H1 (cell line): ENCODE measurements around the gene NKX2-4. TPM values are rescaled to one million over a fixed set of nuclear protein-coding genes. Genes with fewer than 3 reads are reported as not detected.

Source experiments
- CHD2 ChIP-seq: IDR thresholded peaks from 2 replicates; pipeline ENCODE4 v1.6.1; 2012; ENCODE audit warnings: low read length, improper control_type of control experiment
- HDAC2 ChIP-seq, 2 experiments: fragments of 300-600 bp in 1 of 2; sonication (generic) in 1 of 2; IDR thresholded peaks; 2 replicates each; pipeline ENCODE4 v1.6.1; 2011 to 2012; ENCODE audit warnings: low read depth in 2 of 2, low read length in 2 of 2, mild to moderate bottlenecking in 2 of 2, moderate library complexity in 2 of 2, borderline replicate concordance in 1 of 2, inconsistent platforms in 1 of 2
- KDM4A ChIP-seq: IDR thresholded peaks from one replicate; pipeline ENCODE4 v1.7.1; 2012; ENCODE audit warnings: low read depth, mild to moderate bottlenecking, moderate library complexity, low read length, inconsistent platforms; ENCODE audit not compliant: severe bottlenecking
- SP4 ChIP-seq: IDR thresholded peaks from 2 replicates; pipeline ENCODE4 v1.6.1; 2012; ENCODE audit warnings: low read length, inconsistent platforms
- SUZ12 ChIP-seq: fragments of 200-600 bp; sonication (generic); IDR thresholded peaks from 2 replicates; pipeline ENCODE4 v1.6.1; 2012; ENCODE audit warnings: mild to moderate bottlenecking, inconsistent platforms, low read length, moderate library complexity, mixed read lengths
- TBP ChIP-seq: IDR thresholded peaks from 2 replicates; pipeline ENCODE4 v1.6.1; 2011; ENCODE audit warnings: low read depth, low read length, improper control_type of control experiment
- TEAD4 ChIP-seq: IDR thresholded peaks from 2 replicates; pipeline ENCODE4 v1.6.1; 2012; ENCODE audit warnings: low read depth, low read length, inconsistent platforms, mixed read lengths
- polyA plus RNA-seq, 7 experiments: library from polyadenylated mRNA; depleted of rRNA in 3 of 7; stranded (reverse) in 5 of 7; unstranded in 2 of 7; fragments of >200 nt in 5 of 7; fragments of 200-250 nt in 2 of 7; gene quantifications; 1 replicate in 5 of 7; 2 replicates in 1 of 7; 4 replicates in 1 of 7; pipeline versions ENCODE4 v1.2.1 to v1.2.3, GENCODE V29; 2011 to 2013; ENCODE audit warnings: missing spikeins in 2 of 7, mixed read lengths in 2 of 7
- total RNA-seq: library from RNA; stranded (reverse); fragmentation: NEBNext Ultra II Directional; extraction: Animal tissue kit (Norgen Biotek cat#: 25700); gene quantifications from 2 replicates; pipeline ENCODE4 v1.2.1, GENCODE V29; 2021
- TF ChIP-seq, protein P1 (sequence below): fragments of 300-600 bp; sonication (generic); IDR thresholded peaks from 2 replicates; pipeline ENCODE4 v1.7.1; 2012; ENCODE audit warnings: low read length, moderate library complexity, mild to moderate bottlenecking, inconsistent platforms; ENCODE audit not compliant: insufficient replicate concordance
- TF ChIP-seq, protein P2 (sequence below): IDR thresholded peaks from 2 replicates; pipeline ENCODE4 v1.6.1; 2011; ENCODE audit warnings: low read length, improper control_type of control experiment
- TF ChIP-seq, protein P3 (sequence below): IDR thresholded peaks from 2 replicates; pipeline ENCODE4 v1.6.1; 2011; ENCODE audit warnings: low read depth, mild to moderate bottlenecking, low read length; ENCODE audit not compliant: insufficient read depth

The NKX2-4 gene
- total and polyA plus RNA-seq, 2 of the 8 experiments (the other 6 are each of a cell fraction or from before 2014, with no cell fraction given), result 0.12 to 0.37 TPM

DNA sequence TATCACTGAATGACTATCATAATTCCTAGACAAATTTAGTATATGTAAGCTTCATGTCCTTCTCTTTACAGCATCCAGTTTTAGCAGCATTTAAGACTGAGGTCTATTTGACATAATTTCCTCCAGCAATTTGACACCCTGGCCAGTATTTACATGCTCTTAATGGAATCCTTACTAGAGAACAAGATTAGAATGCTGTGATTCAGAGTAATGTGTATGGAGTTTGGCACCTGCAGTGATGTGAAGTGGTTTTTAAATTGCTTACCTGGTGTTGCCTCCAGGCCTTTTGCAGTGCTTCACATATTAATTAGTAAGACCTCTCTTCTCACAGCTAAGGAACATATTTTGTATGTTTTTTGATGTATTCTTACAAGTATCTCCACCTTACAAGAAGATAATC is 9.8 kb downstream of the NKX2-4 start (continued):
- TF ChIP-seq, protein P1, sequence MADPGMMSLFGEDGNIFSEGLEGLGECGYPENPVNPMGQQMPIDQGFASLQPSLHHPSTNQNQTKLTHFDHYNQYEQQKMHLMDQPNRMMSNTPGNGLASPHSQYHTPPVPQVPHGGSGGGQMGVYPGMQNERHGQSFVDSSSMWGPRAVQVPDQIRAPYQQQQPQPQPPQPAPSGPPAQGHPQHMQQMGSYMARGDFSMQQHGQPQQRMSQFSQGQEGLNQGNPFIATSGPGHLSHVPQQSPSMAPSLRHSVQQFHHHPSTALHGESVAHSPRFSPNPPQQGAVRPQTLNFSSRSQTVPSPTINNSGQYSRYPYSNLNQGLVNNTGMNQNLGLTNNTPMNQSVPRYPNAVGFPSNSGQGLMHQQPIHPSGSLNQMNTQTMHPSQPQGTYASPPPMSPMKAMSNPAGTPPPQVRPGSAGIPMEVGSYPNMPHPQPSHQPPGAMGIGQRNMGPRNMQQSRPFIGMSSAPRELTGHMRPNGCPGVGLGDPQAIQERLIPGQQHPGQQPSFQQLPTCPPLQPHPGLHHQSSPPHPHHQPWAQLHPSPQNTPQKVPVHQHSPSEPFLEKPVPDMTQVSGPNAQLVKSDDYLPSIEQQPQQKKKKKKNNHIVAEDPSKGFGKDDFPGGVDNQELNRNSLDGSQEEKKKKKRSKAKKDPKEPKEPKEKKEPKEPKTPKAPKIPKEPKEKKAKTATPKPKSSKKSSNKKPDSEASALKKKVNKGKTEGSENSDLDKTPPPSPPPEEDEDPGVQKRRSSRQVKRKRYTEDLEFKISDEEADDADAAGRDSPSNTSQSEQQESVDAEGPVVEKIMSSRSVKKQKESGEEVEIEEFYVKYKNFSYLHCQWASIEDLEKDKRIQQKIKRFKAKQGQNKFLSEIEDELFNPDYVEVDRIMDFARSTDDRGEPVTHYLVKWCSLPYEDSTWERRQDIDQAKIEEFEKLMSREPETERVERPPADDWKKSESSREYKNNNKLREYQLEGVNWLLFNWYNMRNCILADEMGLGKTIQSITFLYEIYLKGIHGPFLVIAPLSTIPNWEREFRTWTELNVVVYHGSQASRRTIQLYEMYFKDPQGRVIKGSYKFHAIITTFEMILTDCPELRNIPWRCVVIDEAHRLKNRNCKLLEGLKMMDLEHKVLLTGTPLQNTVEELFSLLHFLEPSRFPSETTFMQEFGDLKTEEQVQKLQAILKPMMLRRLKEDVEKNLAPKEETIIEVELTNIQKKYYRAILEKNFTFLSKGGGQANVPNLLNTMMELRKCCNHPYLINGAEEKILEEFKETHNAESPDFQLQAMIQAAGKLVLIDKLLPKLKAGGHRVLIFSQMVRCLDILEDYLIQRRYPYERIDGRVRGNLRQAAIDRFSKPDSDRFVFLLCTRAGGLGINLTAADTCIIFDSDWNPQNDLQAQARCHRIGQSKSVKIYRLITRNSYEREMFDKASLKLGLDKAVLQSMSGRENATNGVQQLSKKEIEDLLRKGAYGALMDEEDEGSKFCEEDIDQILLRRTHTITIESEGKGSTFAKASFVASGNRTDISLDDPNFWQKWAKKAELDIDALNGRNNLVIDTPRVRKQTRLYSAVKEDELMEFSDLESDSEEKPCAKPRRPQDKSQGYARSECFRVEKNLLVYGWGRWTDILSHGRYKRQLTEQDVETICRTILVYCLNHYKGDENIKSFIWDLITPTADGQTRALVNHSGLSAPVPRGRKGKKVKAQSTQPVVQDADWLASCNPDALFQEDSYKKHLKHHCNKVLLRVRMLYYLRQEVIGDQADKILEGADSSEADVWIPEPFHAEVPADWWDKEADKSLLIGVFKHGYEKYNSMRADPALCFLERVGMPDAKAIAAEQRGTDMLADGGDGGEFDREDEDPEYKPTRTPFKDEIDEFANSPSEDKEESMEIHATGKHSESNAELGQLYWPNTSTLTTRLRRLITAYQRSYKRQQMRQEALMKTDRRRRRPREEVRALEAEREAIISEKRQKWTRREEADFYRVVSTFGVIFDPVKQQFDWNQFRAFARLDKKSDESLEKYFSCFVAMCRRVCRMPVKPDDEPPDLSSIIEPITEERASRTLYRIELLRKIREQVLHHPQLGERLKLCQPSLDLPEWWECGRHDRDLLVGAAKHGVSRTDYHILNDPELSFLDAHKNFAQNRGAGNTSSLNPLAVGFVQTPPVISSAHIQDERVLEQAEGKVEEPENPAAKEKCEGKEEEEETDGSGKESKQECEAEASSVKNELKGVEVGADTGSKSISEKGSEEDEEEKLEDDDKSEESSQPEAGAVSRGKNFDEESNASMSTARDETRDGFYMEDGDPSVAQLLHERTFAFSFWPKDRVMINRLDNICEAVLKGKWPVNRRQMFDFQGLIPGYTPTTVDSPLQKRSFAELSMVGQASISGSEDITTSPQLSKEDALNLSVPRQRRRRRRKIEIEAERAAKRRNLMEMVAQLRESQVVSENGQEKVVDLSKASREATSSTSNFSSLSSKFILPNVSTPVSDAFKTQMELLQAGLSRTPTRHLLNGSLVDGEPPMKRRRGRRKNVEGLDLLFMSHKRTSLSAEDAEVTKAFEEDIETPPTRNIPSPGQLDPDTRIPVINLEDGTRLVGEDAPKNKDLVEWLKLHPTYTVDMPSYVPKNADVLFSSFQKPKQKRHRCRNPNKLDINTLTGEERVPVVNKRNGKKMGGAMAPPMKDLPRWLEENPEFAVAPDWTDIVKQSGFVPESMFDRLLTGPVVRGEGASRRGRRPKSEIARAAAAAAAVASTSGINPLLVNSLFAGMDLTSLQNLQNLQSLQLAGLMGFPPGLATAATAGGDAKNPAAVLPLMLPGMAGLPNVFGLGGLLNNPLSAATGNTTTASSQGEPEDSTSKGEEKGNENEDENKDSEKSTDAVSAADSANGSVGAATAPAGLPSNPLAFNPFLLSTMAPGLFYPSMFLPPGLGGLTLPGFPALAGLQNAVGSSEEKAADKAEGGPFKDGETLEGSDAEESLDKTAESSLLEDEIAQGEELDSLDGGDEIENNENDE, result no peak
- TF ChIP-seq SUZ12 (no peak), TBP (no peak), KDM4A (no peak), HDAC2 (IDR thresholded peaks at IDR 0.05; ENCODE audit: borderline replicate concordance in 1 of 2, low read depth in 2 of 2, low read length in 2 of 2) (no peak), TEAD4 (no peak), CHD2 (no peak), SP4 (no peak)
- TF ChIP-seq, protein P2, sequence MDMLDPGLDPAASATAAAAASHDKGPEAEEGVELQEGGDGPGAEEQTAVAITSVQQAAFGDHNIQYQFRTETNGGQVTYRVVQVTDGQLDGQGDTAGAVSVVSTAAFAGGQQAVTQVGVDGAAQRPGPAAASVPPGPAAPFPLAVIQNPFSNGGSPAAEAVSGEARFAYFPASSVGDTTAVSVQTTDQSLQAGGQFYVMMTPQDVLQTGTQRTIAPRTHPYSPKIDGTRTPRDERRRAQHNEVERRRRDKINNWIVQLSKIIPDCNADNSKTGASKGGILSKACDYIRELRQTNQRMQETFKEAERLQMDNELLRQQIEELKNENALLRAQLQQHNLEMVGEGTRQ, result no peak
- TF ChIP-seq, protein P3, sequence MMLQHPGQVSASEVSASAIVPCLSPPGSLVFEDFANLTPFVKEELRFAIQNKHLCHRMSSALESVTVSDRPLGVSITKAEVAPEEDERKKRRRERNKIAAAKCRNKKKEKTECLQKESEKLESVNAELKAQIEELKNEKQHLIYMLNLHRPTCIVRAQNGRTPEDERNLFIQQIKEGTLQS, result no peak
